Body of pancreas (tissue), 4 donors: ENCODE results near the gene DACH1.

ENCODE experiments used
- POLR2A ChIP-seq, 3 donors: fragments of 450-650 bp; IDR thresholded peaks; one replicate each; pipeline ENCODE4 v1.6.1; 2016; ENCODE audit warnings: antibody characterized with exemption in 3 of 3, mild to moderate bottlenecking in 2 of 3
- TF ChIP-seq, protein P1 (sequence below), 7 experiments: fragments of 450-650 bp in 4 of 7; fragments of 200-600 bp in 3 of 7; sonication (generic) in 3 of 7; IDR thresholded peaks; one replicate each; pipeline ENCODE4 v1.5.1; 2016 to 2019; ENCODE audit warnings: antibody characterized with exemption in 7 of 7

- TF ChIP-seq, protein P1, sequence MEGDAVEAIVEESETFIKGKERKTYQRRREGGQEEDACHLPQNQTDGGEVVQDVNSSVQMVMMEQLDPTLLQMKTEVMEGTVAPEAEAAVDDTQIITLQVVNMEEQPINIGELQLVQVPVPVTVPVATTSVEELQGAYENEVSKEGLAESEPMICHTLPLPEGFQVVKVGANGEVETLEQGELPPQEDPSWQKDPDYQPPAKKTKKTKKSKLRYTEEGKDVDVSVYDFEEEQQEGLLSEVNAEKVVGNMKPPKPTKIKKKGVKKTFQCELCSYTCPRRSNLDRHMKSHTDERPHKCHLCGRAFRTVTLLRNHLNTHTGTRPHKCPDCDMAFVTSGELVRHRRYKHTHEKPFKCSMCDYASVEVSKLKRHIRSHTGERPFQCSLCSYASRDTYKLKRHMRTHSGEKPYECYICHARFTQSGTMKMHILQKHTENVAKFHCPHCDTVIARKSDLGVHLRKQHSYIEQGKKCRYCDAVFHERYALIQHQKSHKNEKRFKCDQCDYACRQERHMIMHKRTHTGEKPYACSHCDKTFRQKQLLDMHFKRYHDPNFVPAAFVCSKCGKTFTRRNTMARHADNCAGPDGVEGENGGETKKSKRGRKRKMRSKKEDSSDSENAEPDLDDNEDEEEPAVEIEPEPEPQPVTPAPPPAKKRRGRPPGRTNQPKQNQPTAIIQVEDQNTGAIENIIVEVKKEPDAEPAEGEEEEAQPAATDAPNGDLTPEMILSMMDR (IDR thresholded peaks at IDR 0.05): no peak
- TF ChIP-seq POLR2A (IDR thresholded peaks at IDR 0.05): no peak
Measured at GRCh38 chr13:71882120-71882519, 15.1 kb upstream of the DACH1 start.
